Testis (tissue), 3 donors: ENCODE data around the gene MYO5B. TPM values are rescaled to one million over a fixed set of nuclear protein-coding genes. Genes with fewer than 3 reads are reported as not detected.

Source experiments
- DNase-seq: peaks from one replicate; pipeline ENCODE4 v3.0.0-alpha.2; 2019
- H3K27ac ChIP-seq, 2 donors: fragments of 200-600 bp; sonication (generic); one replicate each; pipeline ENCODE4 v1.5.1; 2019
- H3K27me3 ChIP-seq: fragments of 200-600 bp; sonication (generic); one replicate; pipeline ENCODE4 v1.5.1; 2019
- H3K36me3 ChIP-seq: fragments of 200-600 bp; sonication (generic); one replicate; pipeline ENCODE4 v1.5.1; 2017; ENCODE audit warnings: low read depth; ENCODE audit errors: missing control alignments
- H3K4me1 ChIP-seq: fragments of 200-600 bp; sonication (generic); one replicate; pipeline ENCODE4 v1.5.1; 2019
- H3K4me3 ChIP-seq, 2 donors: fragments of 200-600 bp; sonication (generic); one replicate each; pipeline ENCODE4 v1.5.1; 2017 to 2019
- H3K9me3 ChIP-seq: fragments of 200-600 bp; sonication (generic); one replicate; pipeline ENCODE4 v1.5.1; 2017
- POLR2A ChIP-seq: fragments of 450-650 bp; IDR thresholded peaks from one replicate; pipeline ENCODE4 v1.6.1; 2017; ENCODE audit warnings: antibody characterized with exemption, mild to moderate bottlenecking, moderate library complexity
- WGBS, 2 donors: methylation state at CpG; one replicate each; pipeline ENCODE4 v1.1.5; 2018; 5-methylcytosine and 5-hydroxymethylcytosine counted together
- intact Hi-C: fragments of 100-400 bp; cut with DNase I; formaldehyde crosslinking; loops from one replicate; pipeline ENCODE4 v1.15.1; 2023; ENCODE audit warnings: low total_unique reads
- polyA plus RNA-seq: library from polyadenylated mRNA; stranded (reverse); fragments of 350-450 nt; fragmentation: Illumina TruSeq; extraction: RNeasy Lipid Tissue Mini Kit (QIAGEN cat#74804); gene quantifications from one replicate; pipeline ENCODE4 v1.2.3, GENCODE V29; 2014; ENCODE audit warnings: low read depth, low replicate concordance; ENCODE audit not compliant: insufficient read depth
- total RNA-seq, 2 donors: library from RNA; depleted of rRNA; stranded (reverse); fragments of >200 nt; gene quantifications; one replicate each; pipeline ENCODE4 v1.2.3, GENCODE V29; 2016
- TF ChIP-seq, protein P1 (sequence below), 3 experiments: fragments of 450-650 bp in 2 of 3; fragments of 200-600 bp in 1 of 3; sonication (generic) in 1 of 3; IDR thresholded peaks; one replicate each; pipeline ENCODE4 v1.5.1; 2016 to 2019; ENCODE audit warnings: antibody characterized with exemption in 3 of 3, mild to moderate bottlenecking in 2 of 3, moderate library complexity in 1 of 3

The MYO5B gene
- total and polyA plus RNA-seq, 3 donors from 2014 or later, result 24.8 to 31.8 (median 26.1) TPM

DNA sequence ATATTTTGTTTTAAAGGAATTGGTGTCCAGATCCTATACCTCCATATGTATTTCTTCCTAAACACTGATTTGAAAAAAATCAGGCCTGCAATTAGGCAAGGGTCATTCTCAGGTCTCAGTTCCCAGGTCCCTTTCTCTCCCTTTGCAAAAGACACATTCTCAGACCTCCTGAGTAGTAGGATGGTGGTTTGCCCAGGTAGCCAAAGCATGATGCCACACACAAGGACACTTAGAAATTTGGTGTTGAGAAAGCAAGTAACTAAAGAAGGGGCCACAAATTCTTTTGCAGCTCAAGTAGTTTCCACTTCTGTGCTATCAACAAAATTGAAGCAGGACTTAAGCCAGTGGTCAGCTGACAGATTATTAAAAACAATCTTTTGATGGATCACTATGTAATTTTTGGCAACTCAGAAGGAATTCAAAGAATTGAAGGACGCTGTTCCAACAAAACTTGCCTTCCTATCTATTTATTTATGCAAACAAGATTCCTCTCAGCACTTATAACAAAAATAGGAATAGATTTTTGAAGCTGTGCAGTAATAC, 6.6 kb upstream of the MYO5B start:
- H3K4me1 ChIP-seq, result no peaks in the 10 kb centered on the region
- TF ChIP-seq, protein P1, sequence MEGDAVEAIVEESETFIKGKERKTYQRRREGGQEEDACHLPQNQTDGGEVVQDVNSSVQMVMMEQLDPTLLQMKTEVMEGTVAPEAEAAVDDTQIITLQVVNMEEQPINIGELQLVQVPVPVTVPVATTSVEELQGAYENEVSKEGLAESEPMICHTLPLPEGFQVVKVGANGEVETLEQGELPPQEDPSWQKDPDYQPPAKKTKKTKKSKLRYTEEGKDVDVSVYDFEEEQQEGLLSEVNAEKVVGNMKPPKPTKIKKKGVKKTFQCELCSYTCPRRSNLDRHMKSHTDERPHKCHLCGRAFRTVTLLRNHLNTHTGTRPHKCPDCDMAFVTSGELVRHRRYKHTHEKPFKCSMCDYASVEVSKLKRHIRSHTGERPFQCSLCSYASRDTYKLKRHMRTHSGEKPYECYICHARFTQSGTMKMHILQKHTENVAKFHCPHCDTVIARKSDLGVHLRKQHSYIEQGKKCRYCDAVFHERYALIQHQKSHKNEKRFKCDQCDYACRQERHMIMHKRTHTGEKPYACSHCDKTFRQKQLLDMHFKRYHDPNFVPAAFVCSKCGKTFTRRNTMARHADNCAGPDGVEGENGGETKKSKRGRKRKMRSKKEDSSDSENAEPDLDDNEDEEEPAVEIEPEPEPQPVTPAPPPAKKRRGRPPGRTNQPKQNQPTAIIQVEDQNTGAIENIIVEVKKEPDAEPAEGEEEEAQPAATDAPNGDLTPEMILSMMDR (IDR thresholded peaks at IDR 0.05), result no peak
- no peak for TF ChIP-seq POLR2A
- intact Hi-C loops, result no loop called here
- no peaks in the 10 kb centered on the region for H3K9me3 ChIP-seq
- DNase-seq, result no peak
- no peaks in the 10 kb centered on the region for H3K36me3 ChIP-seq
- H3K27ac ChIP-seq, result no peak overlapping the region
- WGBS, 2 donors, result 48 to 64% methylated on average over 1 of the region's 1 CpG
- H3K27me3 ChIP-seq, result no peaks in the 10 kb centered on the region
- H3K4me3 ChIP-seq, result no peak overlapping the region

DNA sequence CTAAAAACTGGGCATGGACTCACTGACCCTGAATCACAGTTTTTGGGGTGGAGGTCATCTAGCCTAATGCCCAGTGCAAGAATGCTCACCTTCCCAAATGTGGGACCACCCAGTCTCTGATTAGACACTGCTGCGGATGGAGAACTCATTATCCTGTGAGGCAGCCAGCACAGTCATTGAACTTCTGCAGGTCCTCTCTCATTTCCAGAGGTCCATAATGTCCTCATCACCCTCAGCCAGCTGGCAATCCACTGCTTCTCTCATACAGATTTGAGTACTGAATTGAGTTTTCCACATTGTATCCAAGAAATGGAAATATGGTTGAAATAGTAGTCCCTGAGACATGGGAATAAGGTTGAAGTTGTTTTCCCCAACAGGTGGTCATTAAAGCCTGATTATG, 5.0 kb upstream of the MYO5B start:
- intact Hi-C loops, result no loop called here

DNA sequence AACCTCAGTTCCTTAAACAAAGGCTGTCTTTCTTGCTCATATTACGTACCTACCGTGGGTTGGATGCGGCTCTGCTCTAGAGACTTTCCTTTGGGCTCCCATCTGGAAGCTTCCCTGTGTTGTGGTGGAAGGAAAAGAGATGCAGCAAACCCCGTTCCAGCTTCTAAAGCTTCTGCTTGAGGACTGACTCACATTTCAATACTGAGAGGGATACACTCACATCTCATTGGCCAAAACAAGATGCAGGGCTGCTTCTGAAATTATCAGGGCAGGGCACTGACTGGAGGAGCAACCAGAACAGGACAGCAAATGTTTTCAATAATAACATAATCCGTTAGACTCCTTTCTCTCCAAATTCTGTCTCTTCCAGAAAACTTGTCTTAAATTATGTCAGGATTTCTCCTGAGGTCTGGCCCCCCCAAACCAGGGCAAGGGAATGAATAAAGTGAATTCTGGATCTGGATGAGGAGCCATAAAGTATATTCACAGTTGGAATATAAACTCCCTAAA, 4.5 kb upstream of the MYO5B start:
- peaks cover under 1% of the 10 kb centered on the region for H3K4me1 ChIP-seq
- DNase-seq, result no peak
- 45 to 59% methylated on average over 5 of the region's 5 CpGs for WGBS, 2 donors
- TF ChIP-seq, protein P1 (IDR thresholded peaks at IDR 0.05), result no peak
- TF ChIP-seq POLR2A, result no peak
- H3K27ac ChIP-seq, result no peak overlapping the region
- H3K27me3 ChIP-seq, result no peaks in the 10 kb centered on the region
- intact Hi-C loops, result no loop called here
- H3K4me3 ChIP-seq, result no peak overlapping the region
- H3K9me3 ChIP-seq, result no peaks in the 10 kb centered on the region
- no peaks in the 10 kb centered on the region for H3K36me3 ChIP-seq

More for the DNA sequence above, 5.0 kb upstream of the MYO5B start:
- TF ChIP-seq POLR2A, result no peak
- TF ChIP-seq, protein P1 (IDR thresholded peaks at IDR 0.05), result no peak
- no peaks in the 10 kb centered on the region for H3K36me3 ChIP-seq
- H3K27me3 ChIP-seq, result no peaks in the 10 kb centered on the region
- no peak overlapping the region for H3K4me3 ChIP-seq
- DNase-seq, result no peak
- no peaks in the 10 kb centered on the region for H3K4me1 ChIP-seq
- no peak overlapping the region for H3K27ac ChIP-seq
- WGBS, 2 donors, result 58 to 71% methylated on average over 1 of the region's 1 CpG
- no peaks in the 10 kb centered on the region for H3K9me3 ChIP-seq

DNA sequence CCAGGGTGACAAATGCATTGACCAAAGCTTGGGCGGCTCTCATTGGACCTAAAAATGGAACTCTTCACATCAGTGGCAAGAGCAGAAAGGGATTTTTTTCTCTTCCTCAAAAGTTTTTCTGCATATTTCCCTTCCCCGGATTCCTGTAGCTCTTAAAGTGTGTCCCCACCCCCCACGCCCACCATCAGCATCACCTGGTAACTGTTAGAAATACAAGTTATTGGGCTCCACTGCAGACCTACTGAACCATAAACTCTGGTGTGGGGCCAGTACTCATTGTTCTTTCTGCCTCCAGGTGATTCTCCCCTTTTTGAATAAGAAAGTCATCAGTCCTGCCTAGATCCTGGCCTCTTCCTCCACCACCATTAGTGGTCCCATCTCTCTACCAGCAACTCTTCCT, 1.3 kb upstream of the MYO5B start:
- H3K27me3 ChIP-seq, result no peaks in the 10 kb centered on the region
- no peak for DNase-seq

More for the DNA sequence above, 1.3 kb upstream of the MYO5B start:
- H3K36me3 ChIP-seq, result no peaks in the 10 kb centered on the region
- H3K27ac ChIP-seq, result no peak overlapping the region
- H3K9me3 ChIP-seq, result no peaks in the 10 kb centered on the region
- H3K4me3 ChIP-seq, result no peak overlapping the region
- peaks cover 14% of the 10 kb centered on the region for H3K4me1 ChIP-seq
- TF ChIP-seq, protein P1 (IDR thresholded peaks at IDR 0.05), result no peak
- TF ChIP-seq POLR2A, result no peak
- 59 to 74% methylated on average over 3 of the region's 3 CpGs for WGBS, 2 donors
- intact Hi-C loops, result no loop called here
